Peyer's patch (tissue), 4 donors: ENCODE measurements around the gene HOXD12.

Experiments
- POLR2A ChIP-seq, 2 donors: fragments of 450-650 bp; IDR thresholded peaks; one replicate each; pipeline ENCODE4 v1.5.1; 2017; ENCODE audit warnings: antibody characterized with exemption in 2 of 2, mild to moderate bottlenecking in 2 of 2, moderate library complexity in 2 of 2
- TF ChIP-seq, protein P1 (sequence below), 6 experiments: fragments of 450-650 bp in 4 of 6; fragments of 200-600 bp in 2 of 6; sonication (generic) in 1 of 6; IDR thresholded peaks; one replicate each; pipeline ENCODE4 v1.5.1; 2017 to 2019; ENCODE audit warnings: antibody characterized with exemption in 6 of 6, mild to moderate bottlenecking in 3 of 6, moderate library complexity in 1 of 6

DNA sequence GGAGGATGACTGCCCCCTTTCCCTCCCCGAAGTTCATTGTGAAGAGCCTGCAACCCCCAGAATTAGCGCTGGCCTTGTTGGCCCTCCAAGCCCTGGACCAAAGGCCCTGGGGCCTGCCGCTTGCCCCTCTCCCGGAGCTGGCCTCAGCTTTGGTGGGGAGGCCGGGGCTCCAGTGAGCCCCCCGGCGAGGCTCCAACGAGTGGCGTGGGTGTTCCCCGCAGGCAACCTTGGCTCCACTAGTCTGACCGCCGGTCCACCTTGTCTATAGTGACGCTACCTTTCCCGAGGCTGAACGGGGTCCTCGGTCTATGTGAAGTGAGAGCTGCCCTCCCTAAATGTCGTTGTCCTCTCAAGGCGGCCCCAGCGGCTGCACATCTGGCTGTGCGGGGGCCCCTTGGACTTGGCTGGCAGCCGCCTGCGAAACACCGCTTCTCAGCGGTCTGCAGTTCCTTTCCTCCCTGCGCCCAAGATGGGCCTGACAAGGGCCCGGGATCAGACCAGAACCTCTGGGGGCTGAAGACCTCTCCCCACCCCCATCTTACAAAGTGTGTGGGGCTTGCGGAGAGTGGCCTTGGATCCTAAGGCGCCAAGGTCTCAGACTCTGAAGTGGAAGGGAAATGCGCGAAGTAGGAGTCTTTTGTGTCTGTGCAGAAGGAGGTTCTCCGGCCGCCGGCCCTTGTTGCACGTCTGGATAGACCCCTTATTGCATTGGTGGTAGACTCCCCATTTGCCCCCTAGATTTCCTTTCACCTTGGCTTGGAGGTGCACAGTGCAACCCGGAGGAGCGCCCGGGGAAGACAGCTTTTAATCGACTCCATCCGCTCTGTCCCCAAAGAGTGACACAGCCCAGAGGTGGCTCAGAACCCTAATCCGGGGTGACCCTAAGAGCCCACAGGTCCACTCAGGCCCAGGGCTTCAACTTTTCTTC, 13.0 kb downstream of the HOXD12 start:
- TF ChIP-seq, protein P1, sequence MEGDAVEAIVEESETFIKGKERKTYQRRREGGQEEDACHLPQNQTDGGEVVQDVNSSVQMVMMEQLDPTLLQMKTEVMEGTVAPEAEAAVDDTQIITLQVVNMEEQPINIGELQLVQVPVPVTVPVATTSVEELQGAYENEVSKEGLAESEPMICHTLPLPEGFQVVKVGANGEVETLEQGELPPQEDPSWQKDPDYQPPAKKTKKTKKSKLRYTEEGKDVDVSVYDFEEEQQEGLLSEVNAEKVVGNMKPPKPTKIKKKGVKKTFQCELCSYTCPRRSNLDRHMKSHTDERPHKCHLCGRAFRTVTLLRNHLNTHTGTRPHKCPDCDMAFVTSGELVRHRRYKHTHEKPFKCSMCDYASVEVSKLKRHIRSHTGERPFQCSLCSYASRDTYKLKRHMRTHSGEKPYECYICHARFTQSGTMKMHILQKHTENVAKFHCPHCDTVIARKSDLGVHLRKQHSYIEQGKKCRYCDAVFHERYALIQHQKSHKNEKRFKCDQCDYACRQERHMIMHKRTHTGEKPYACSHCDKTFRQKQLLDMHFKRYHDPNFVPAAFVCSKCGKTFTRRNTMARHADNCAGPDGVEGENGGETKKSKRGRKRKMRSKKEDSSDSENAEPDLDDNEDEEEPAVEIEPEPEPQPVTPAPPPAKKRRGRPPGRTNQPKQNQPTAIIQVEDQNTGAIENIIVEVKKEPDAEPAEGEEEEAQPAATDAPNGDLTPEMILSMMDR (IDR thresholded peaks at IDR 0.05) = no peak
- no peak for TF ChIP-seq POLR2A (IDR thresholded peaks at IDR 0.05)
